Breast epithelium (tissue), 4 donors: Measurements from ENCODE around the gene SOD2. TPM values are rescaled to one million over a fixed set of nuclear protein-coding genes. Genes with fewer than 3 reads are reported as not detected.
A peak's percentile ranks its signal among the peaks of the same experiment; 100 is the strongest.

Source experiments
- DNase-seq, 2 donors: peaks; one replicate each; pipeline ENCODE4 v3.0.0-alpha.2; 2019; ENCODE audit warnings: low spot score in 2 of 2
- H3K27ac ChIP-seq, 2 donors: fragments of 200-600 bp; sonication (generic) in 1 of 2; one replicate each; pipeline ENCODE4 v1.5.1; 2016 to 2019; ENCODE audit warnings: mild to moderate bottlenecking in 1 of 2
- H3K27me3 ChIP-seq, 2 donors: fragments of 200-600 bp; sonication (generic) in 1 of 2; one replicate each; pipeline versions ENCODE4 v1.5.1 to v1.6.0; 2017 to 2019; ENCODE audit warnings: control low read depth in 1 of 2, mild to moderate bottlenecking in 1 of 2
- H3K36me3 ChIP-seq: fragments of 200-600 bp; one replicate; pipeline ENCODE4 v1.5.1; 2019
- H3K4me1 ChIP-seq, 2 donors: fragments of 200-600 bp; sonication (generic); one replicate each; pipeline ENCODE4 v1.5.1; 2016 to 2019; ENCODE audit warnings: control low read depth in 1 of 2
- H3K4me3 ChIP-seq, 3 donors: fragments of 200-600 bp; sonication (generic); 1 replicate in 2 of 3; 2 replicates in 1 of 3; pipeline ENCODE4 v1.5.1; 2016 to 2019; ENCODE audit warnings: mild to moderate bottlenecking in 3 of 3, moderate library complexity in 2 of 3
- H3K9me3 ChIP-seq, 2 donors: fragments of 200-600 bp; sonication (generic) in 1 of 2; one replicate each; pipeline ENCODE4 v1.5.1; 2016 to 2019; ENCODE audit warnings: control low read depth in 1 of 2
- POLR2A ChIP-seq: fragments of 450-650 bp; IDR thresholded peaks from one replicate; pipeline ENCODE4 v1.6.1; 2016; ENCODE audit warnings: antibody characterized with exemption, mild to moderate bottlenecking, moderate library complexity
- POLR2AphosphoS5 ChIP-seq, 3 donors: sonication (generic); formaldehyde crosslinking; IDR thresholded peaks; one replicate each; pipeline ENCODE4 v1.6.1; 2017; ENCODE audit warnings: antibody characterized with exemption in 3 of 3
- intact Hi-C: fragments of 100-400 bp; cut with DNase I; formaldehyde crosslinking; loops from one replicate; pipeline ENCODE4 v1.15.1; 2023; ENCODE audit warnings: low total_unique reads
- total RNA-seq, 3 donors: library from RNA; depleted of rRNA; stranded (reverse); fragments of >200 nt; gene quantifications; one replicate each; pipeline ENCODE4 v1.1.0, GENCODE V29; 2016
- TF ChIP-seq, protein P1 (sequence below), 3 donors: fragments of 450-650 bp; IDR thresholded peaks; one replicate each; pipeline ENCODE4 v1.5.1; 2016 to 2017; ENCODE audit warnings: antibody characterized with exemption in 3 of 3, mild to moderate bottlenecking in 3 of 3, moderate library complexity in 3 of 3

The SOD2 gene
- total RNA-seq, 3 donors from 2014 or later: 999 to 1,273 (median 1,163) TPM

DNA sequence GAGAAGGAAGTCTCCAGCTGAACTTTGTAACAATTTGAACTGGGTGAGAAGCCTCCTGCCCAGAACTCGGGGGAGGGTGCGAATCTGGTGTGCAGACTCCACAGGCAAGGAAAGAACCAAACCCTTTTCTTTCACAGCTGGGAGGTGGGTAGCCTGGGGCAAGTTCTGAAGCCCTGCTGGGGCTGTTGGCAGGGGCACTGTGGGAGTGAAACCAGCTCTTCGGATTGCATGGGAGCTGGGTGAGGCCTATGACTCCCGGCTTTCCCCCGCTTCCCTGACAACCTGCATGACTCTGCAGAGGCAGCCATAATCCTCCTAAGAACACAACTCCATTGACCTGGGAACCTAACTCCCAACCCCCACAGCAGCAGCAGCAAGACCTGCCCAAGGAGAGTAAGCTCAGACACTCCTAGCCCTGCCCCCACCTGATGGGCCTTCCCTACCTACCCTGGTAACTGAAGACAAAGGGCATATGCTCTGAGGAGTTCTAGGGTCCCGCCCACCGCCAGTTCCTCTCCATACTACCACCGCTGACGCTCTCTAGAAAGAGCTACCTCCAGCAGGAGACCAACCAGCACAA, 37.5 kb downstream of the SOD2 start:
- no peak for TF ChIP-seq POLR2AphosphoS5 (IDR thresholded peaks at IDR 0.05)
- TF ChIP-seq, protein P1, sequence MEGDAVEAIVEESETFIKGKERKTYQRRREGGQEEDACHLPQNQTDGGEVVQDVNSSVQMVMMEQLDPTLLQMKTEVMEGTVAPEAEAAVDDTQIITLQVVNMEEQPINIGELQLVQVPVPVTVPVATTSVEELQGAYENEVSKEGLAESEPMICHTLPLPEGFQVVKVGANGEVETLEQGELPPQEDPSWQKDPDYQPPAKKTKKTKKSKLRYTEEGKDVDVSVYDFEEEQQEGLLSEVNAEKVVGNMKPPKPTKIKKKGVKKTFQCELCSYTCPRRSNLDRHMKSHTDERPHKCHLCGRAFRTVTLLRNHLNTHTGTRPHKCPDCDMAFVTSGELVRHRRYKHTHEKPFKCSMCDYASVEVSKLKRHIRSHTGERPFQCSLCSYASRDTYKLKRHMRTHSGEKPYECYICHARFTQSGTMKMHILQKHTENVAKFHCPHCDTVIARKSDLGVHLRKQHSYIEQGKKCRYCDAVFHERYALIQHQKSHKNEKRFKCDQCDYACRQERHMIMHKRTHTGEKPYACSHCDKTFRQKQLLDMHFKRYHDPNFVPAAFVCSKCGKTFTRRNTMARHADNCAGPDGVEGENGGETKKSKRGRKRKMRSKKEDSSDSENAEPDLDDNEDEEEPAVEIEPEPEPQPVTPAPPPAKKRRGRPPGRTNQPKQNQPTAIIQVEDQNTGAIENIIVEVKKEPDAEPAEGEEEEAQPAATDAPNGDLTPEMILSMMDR (IDR thresholded peaks at IDR 0.05): no peak
- no peak for TF ChIP-seq POLR2A
- Histone ChIP-seq H3K4me3 (no peak overlapping the region), H3K36me3 (no peaks in the 10 kb centered on the region), H3K27ac (no peak overlapping the region), H3K27me3 (no peaks in the 10 kb centered on the region), H3K9me3 (no peaks in the 10 kb centered on the region), H3K4me1 (no peaks in the 10 kb centered on the region)
- intact Hi-C loops: no loop called here
- no peak for DNase-seq

DNA sequence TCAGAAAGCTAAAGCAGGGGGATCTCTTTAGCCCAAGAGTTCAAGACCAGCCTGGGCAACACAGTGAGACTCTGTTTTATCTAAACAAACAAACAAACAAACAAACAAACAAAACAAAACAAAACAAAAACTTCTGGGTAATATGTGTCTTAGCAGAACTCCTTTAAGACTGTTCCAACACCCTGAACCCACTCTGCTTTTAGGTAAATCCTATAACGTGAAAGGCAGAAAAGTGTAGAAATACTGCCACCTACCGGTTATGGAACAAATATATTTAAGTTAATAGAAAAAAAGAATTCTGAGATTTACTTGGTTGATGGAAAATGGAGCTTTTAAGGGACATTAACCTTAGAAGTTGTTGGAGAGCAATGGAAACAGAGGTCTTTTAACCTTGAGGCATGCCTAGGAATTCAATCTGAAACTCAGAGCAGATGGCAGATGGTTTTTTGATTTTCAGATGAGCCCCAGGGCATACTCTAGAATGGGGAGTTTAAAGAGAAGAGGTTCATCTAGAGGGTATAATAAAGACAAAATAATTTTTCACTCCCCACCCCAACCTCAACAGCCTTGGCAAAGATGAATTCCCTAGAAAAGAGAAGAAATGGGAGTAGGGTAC, 38.5 kb downstream of the SOD2 start:
- H3K36me3 ChIP-seq: no peaks in the 10 kb centered on the region
- H3K27ac ChIP-seq: no peak overlapping the region
- H3K4me3 ChIP-seq: no peak overlapping the region
- DNase-seq: no peak
- no peaks in the 10 kb centered on the region for H3K4me1 ChIP-seq
- no peaks in the 10 kb centered on the region for H3K27me3 ChIP-seq
- H3K9me3 ChIP-seq: no peaks in the 10 kb centered on the region
- intact Hi-C loops: no loop called here
- no peak for TF ChIP-seq POLR2AphosphoS5 (IDR thresholded peaks at IDR 0.05)
- TF ChIP-seq, protein P1 (IDR thresholded peaks at IDR 0.05): peak; percentile 13 to 63 (median 58)
- no peak for TF ChIP-seq POLR2A

DNA sequence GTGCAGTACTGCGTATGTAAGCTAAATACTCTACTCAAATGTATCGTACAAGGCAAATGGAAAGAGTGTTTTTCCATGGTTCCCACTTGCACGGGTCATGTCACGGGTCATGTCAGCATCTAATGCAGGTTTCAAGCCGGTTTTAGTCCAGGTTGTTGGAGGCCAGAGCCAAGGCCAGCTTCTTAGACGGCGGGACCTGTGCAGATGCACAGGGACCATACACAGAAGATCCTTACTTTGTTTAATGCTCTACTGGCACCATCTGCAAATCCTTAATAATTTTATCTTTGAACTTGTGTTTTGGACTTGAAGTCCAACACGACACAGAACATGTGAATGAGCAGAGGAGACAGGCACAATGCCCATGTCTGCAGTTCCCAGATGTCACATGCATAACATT, 42.7 kb downstream of the SOD2 start:
- TF ChIP-seq POLR2A (no peak), POLR2AphosphoS5 (IDR thresholded peaks at IDR 0.05) (no peak)
- TF ChIP-seq, protein P1 (IDR thresholded peaks at IDR 0.05): no peak
- no peak for DNase-seq
- H3K27ac ChIP-seq: no peak overlapping the region
- no peaks in the 10 kb centered on the region for H3K9me3 ChIP-seq
- H3K4me3 ChIP-seq: no peak overlapping the region
- no peaks in the 10 kb centered on the region for H3K4me1 ChIP-seq
- no peaks in the 10 kb centered on the region for H3K27me3 ChIP-seq
- intact Hi-C loops: no loop called here
- no peaks in the 10 kb centered on the region for H3K36me3 ChIP-seq

DNA sequence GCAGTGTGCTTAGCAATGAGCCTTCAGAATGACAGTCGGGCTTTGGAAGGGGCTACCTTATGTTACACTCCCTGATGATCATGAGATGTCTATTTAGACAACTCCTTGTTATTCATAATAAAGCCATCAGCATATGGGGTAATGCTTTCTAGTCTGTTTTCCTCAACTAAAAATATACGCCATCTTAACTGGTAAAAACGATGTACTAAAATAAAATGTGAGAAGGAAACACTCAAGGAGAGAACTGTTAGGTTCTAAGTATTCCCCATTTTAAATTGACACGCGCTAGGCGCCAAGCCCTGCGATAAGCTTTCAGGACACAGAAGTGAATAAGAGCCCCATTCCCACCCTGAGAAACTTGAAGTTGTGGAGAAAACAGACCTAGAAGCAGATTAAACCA, 43.6 kb downstream of the SOD2 start:
- H3K27me3 ChIP-seq: no peaks in the 10 kb centered on the region
- H3K4me1 ChIP-seq: no peaks in the 10 kb centered on the region
- intact Hi-C loops: no loop called here
- H3K36me3 ChIP-seq: no peaks in the 10 kb centered on the region
- no peak overlapping the region for H3K4me3 ChIP-seq
- no peak overlapping the region for H3K27ac ChIP-seq
- TF ChIP-seq POLR2AphosphoS5 (IDR thresholded peaks at IDR 0.05): no peak
- no peak for DNase-seq
- H3K9me3 ChIP-seq: no peaks in the 10 kb centered on the region

DNA sequence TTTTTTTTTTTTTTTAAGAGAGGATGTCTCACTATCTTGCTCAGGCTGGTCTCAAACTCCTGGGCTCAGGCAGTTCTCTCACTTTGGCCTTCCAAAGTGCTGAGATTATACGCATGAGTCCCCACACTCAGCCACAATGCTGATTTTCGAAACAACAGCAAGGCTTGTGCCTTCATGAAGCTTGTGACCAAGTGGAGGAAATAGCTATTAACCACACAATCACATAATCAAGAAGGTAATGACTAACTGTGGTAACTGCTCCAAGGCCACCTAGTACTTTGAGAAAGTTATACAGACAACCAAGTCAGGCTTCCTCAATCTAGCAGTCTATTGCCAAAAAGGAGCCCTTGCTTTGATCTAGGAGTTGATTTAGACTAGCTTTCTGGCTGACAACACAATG, 46.3 kb downstream of the SOD2 start:
- H3K4me3 ChIP-seq: no peak overlapping the region
- H3K4me1 ChIP-seq: no peaks in the 10 kb centered on the region
- TF ChIP-seq POLR2AphosphoS5 (IDR thresholded peaks at IDR 0.05): no peak
- no peak for TF ChIP-seq POLR2A
- TF ChIP-seq, protein P1 (IDR thresholded peaks at IDR 0.05): no peak
- intact Hi-C loops: no loop called here
- DNase-seq: no peak
- no peaks in the 10 kb centered on the region for H3K27me3 ChIP-seq
- no peaks in the 10 kb centered on the region for H3K9me3 ChIP-seq
- no peak overlapping the region for H3K27ac ChIP-seq
- H3K36me3 ChIP-seq: no peaks in the 10 kb centered on the region
